HTERT RPE-1 (cell line): ENCODE measurements around the gene BGLAP.
"Not testable (repeated sequence)": the region's sequence is repeated elsewhere in the genome, so short reads cannot be mapped to it uniquely, and the experiment has no call there.

Experiments
- in situ Hi-C: fragments of 300-500 bp; cut with MboI; formaldehyde crosslinking; loops from 4 replicates; pipeline ENCODE4 v1.14.3; 2020; ENCODE audit warnings: low sequenced_read_pairs

BGLAP gene

DNA sequence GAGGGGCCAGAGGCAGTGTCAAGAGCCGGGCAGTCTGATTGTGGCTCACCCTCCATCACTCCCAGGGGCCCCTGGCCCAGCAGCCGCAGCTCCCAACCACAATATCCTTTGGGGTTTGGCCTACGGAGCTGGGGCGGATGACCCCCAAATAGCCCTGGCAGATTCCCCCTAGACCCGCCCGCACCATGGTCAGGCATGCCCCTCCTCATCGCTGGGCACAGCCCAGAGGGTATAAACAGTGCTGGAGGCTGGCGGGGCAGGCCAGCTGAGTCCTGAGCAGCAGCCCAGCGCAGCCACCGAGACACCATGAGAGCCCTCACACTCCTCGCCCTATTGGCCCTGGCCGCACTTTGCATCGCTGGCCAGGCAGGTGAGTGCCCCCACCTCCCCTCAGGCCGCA, at the start of gene BGLAP:
Gene BGLAP, plus strand, starts transcription at position 259 of the 400 bp plus-strand sequence. Its CDS starts 48 bp downstream, at position 307.
- in situ Hi-C loops: no loop called here

DNA sequence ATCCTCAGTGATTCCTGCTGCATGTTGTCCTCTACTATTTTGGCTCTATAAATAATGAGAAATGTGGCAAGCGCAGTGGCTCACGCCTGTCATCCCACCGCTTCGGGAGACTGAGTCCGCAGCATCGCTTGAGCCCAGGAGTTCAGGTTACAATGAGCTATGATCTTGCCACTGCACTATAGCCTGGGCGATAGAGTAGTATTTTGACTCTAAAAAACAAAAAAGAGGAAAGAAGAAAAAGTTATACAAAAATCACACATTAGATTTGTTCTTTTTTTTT, 48.8 kb upstream of the BGLAP start:
- in situ Hi-C loops: no loop called here

DNA sequence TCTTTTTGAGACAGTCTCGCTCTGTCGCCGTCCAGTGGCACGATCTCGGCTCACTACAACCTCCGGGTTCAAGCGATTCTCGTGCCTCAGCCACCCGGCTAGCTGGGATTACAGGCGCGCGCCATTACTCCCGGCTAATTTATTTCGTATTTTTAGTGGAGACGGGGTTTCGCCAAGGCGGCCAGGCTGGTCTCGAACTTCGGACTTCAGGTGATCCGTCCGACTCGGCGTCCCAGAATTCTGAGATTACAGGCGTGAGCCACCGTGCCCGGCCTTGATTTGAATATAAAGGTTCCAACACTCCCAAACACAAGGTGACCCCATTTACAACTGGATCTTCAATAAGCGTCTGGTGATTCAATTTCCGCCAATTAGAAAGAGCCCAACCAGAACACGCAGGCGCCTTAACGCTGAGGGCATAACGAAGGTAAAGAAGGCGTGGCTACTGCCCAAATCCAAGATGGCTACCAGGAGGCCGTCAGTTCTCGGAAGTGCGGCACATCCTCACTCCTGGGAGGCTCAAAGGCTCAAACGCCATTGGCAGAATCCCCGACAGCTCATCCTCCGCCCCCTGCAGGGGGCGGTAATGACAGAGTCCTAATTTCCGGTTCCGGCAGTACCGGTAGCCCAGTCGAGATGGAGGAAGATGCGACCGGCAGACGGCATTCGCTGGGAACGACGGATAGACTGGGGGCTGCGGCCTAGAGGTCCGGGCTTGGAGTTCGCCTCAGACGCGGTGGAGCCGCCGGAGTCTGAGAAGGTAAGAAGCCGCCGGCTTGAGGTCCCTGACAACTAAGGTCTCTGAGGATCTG, 48.3 kb upstream of the BGLAP start, which contains the start of gene SLC25A44:
Gene SLC25A44, plus strand, starts transcription at position 617 of the 812 bp plus-strand sequence. CDS start 5,744 bp downstream, outside the sequence.
- in situ Hi-C loops: no loop called here

DNA sequence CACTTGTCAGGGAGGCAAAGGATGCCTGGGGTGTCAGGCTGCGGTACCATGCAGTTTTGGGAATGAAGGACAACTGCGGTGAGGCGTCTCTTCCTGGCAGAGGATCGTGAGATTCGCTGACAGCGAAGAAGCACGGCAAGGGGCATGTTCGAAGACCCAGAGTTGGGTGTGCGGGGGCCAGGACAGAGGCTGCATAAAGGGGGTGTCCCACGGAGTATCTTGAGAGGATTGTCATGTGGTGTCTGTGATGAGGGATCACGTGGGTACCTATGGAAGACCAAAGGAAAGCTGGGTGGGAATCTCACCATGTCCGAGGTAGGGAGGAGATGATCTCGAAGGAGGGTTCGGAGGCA, 47.7 kb upstream of the BGLAP start:
- in situ Hi-C loops: no loop called here

DNA sequence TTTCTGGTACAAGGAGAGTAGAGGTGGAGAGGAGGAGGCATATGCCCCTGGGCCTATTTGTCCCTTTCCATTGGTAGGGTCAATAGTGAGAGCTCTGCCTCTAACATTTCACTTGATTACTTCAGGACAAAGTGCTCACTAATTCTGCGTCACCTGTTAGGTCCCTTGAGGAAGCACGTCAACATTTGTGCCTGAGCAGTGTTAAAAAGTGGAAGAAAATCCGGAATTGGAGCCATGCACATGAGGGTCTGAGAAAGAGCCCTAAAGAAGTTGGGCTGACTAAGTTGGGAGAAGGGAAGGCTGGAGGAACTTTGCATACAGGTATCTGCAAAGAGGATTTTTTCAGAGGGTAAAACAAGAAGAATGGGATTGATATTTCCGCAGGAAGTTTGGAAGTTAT, 46.1 kb upstream of the BGLAP start:
- in situ Hi-C loops: no loop called here

DNA sequence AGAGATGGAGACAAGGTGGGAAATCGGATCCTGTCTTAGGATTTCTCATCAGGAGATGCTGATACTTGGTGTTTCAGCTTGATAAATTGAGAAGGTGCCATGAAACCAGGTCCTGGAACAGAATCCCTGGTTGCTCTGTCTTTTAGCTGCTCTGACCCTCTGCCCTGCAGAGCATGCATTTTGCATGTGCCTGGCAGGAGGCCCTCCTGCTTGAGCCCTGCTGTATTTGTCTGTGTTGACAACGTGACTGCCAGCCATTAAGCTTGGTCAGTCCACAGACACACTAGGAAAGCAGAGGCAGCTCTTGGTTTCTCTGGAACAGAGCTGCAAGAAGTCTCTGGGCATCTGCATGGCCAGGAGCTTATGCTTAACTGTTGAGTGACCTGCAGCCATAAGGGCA, 45.5 kb upstream of the BGLAP start:
- in situ Hi-C loops: no loop called here

DNA sequence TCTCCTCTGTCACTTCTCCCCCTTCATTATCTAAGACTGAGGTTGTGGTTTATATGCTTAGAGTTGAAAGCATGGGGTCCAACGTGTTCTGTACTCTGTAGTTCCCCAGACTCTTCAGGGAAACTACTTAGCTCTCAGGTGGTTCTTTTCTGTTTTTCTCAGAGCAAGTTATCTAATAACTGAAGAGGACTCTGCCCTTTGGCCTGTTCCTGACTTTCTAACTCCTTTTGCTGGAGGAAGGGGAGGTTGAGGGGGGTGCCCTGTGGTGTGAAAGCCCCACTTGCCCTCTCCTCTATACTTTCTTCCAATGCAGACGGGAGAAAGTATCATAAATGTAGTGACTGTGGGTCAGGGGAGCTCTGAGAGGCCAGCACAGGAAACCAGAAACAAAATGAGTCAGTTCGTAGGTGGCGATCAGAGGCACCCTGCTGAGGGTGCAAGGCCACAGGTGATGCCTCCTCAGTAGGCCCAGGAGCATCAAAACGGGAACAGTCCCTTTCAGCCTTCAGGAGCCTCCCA, 43.1 kb upstream of the BGLAP start:
- in situ Hi-C loops: no loop called here

DNA sequence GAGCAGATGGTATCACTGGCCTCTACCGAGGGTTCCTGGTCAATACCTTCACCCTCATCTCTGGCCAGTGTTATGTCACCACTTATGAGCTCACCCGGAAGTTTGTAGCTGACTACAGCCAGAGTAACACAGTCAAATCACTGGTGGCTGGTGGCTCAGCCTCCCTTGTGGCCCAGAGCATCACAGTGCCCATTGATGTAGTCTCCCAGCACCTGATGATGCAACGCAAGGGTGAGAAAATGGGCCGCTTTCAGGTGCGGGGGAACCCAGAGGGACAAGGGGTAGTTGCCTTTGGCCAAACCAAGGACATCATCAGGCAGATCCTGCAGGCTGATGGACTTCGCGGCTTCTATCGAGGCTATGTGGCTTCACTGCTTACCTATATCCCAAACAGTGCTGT, 41.9 kb upstream of the BGLAP start:
- in situ Hi-C loops: no loop called here

DNA sequence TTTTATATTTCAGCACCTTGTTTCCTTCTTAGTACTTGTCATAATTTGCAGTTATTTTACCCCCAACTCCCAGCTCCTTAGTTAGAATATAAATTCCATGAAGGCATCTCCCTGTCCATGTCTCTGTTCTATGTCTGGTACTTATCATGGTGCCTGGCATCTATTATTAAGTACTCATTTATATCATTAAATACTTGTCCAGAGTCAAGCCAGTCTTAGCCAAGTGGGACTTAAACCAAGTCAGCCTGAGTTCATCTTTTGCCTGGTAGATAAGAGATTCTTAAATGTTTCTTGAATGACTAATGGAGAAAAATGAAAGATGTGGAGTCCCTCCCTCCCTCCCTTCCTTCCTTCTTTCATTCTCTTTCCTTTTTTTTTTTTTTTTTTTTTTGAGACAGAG, 38.7 kb upstream of the BGLAP start:
- in situ Hi-C loops: no loop called here

DNA sequence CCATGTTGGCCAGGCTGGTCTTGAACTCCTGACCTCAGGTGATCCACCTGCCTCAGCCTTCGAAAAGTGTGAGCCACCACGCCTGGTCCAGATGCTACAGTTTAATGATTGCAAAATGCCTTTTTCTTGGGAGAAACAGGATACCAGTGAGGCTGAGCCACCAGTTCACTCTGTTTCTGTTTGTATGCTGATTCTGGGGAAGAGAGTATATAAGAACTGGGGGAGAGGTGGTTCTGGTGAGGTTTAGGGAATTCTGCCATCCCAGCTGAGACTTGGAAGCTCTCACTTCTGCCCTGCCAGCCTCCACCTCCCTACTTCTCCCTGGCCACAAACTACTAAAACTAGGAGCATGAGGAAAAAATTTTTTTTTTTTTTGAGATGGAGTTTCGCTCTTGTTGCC, 37.3 kb upstream of the BGLAP start:
- in situ Hi-C loops: no loop called here

DNA sequence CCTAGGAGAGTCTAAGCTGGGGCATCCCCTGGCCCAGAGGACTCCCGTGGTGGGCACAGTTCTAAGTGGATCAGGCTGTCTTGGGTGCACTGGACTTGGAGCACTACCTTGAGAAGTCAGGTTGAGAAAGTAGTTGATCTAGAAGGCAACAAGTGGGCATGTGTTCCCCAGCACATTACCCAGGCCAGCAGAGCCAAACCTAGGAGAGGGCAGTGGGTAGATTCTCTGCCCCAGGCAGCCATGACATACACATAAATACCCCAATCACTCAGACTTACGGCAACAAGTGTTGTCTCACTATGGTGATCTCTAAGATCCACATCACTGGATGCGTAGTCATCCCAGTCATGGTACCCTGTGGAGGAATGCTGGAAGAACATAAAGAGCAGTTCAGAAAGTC, 30.7 kb upstream of the BGLAP start:
- in situ Hi-C loops: no loop called here

DNA sequence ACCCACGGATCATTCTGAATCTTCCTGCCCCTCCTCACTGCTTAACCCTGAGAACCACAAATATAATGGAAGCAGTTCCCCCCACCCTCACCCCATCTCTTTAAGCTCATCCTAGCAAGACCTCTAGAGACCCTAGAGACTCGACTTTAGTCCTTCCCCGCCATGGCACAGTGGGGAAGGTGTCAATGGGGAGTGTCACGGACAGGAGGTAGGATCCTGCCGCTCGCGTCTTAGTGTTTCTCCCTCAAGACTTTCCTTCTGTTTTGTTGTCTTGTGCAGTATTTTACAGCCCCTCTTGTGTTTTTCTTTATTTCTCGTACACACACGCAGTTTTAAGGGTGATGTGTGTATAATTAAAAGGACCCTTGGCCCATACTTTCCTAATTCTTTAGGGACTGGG, 29.9 kb upstream of the BGLAP start:
- in situ Hi-C loops: no loop called here

DNA sequence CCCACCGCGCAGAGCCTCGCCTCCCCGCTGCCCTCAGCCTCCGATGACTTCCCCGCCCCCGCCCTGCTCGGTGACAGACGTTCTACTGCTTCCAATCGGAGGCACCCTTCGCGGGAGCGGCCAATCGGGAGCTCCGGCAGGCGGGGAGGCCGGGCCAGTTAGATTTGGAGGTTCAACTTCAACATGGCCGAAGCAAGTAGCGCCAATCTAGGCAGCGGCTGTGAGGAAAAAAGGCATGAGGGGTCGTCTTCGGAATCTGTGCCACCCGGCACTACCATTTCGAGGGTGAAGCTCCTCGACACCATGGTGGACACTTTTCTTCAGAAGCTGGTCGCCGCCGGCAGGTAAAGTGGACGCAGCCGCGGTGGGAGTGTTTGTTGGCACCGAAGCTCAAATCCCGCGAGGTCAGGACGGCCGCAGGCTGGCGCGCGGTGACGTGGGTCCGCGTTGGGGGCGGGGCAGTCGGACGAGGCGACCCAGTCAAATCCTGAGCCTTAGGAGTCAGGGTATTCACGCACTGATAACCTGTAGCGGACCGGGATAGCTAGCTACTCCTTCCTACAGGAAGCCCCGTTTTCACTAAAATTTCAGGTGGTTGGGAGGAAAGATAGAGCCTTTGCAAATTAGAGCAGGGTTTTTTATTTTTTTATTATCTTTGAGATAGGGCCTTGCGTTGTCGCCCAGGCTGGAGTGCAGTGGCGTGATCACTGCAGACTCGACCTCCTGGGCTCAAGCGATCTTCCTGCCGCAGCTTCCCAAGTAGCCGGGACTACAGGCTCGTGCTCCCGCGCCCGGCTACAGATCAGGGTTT, 28.9 kb upstream of the BGLAP start, which contains the start of gene PMF1:
Gene PMF1, plus strand, starts transcription at position 175 of the 811 bp plus-strand sequence. Its CDS starts 9 bp downstream, at position 184.
- in situ Hi-C loops: no loop called here

DNA sequence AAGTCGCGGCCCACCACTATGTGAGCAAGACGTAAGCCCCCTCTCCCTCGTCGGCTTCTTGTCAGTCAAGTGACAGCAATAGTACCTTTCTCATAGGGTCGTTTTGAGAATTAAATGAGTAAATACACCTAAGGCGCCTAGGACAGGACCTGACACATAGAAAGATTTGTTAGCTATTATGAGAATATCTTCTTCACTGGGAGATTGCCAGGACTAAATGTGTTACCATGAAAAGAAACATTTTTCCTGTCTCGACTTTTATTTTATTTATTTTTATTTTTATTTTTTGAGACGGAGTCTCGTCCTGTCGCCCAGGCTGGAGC, 28.4 kb upstream of the BGLAP start:
- in situ Hi-C loops: no loop called here

DNA sequence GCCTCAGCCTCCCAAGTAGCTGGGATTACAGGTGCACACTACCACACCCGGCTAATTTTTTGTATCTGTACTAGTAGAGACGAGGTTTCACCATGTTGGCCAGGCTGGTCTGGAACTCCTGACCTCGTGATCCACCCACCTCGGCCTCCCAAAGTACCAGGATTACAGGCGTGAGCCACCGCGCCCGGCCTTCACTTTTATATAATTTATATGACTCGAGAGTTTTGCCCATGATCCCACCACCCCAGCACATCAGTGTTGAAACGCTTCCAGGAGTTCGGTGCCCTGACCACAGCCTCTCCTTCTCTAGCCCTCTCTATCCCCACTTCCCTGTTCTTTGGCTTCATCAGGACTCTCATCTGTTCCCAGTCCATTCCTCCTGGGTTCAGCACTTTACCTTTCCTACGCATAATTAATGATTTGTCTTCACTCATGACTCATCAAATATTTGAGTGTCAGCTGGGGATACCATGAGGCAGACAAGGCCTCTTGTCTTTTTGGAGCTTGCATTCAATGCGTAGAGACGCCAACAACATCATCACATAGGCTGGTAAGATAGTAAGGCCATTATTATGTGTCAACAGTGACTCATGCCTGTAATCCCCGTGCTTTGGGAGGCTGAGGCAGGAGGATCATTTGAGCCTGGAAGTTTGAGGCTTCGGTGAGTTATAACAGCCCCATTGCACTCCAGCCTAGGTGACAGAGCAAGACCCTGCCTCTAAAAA, 27.8 kb upstream of the BGLAP start:
- in situ Hi-C loops: no loop called here

DNA sequence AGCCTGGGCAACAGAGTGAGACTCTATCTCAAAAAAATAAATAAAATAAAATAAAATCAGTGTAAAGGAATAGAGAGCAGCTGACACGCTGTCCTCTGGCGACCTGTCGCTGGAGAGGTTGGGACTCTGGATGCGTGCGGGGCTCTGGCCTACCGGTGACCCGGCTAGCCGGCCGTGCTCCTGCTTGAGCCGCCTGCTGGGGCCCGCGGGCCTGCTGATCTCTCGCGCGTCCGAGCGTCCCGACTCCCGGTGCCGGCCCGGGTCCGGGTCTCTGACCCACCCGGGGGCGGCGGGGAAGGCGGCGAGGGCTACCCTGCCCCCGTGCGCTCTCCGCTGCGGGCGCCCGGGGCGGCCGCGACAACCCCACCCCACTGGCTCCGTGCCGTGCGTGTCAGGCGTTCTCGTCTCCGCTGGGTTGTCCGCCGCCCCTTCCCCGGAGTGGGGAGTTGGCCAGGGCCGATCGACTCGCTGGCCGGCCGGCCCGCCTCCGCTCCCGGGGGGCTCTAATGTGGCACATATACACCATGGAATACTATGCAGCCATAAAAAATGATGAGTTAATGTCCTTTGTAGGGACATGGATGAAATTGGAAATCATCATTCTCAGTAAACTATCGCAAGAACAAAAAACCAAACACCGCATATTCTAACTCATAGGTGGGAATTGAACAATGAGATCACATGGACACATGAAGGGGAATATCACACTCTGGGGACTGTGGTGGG, 25.5 kb upstream of the BGLAP start:
- in situ Hi-C loops: not testable (repeated sequence)

DNA sequence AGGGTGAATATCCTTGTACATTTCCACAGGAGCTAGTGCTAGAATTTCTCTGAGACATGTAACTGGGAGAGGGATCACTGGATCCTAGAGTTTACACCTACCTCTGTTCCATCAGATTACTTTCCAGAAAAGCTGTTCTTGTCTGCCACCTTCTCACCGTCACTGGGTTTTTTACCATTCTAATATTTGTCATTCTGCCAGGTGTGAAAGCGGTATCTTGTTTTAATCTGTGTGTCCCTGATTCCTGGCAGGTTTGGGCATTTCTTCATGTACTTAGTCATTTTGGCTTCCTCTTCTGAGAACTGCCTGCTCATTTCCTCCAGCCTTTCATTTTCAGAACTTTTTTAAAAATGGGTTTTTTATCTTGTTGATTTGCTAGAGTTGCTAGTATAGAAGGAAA, 24.1 kb upstream of the BGLAP start:
- in situ Hi-C loops: no loop called here

DNA sequence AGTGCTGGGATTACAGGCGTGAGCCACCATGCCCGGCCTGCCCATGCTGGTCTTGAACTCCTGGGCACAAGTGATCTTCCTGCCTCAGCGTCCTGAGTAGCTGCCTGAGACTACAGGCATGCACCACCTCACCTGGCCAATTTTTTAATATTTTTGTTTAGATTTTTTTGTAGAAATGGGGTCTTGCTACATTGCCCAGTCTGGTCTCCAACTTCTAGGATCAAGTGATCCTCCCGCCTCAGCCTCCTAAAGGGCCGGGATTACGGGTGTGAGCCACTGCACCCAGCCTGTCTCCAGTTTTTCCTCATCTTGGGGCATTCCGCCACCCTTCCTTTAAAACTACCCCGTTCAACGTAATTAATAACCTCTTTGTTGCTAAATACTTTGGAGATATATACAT, 21.8 kb upstream of the BGLAP start:
- in situ Hi-C loops: no loop called here

DNA sequence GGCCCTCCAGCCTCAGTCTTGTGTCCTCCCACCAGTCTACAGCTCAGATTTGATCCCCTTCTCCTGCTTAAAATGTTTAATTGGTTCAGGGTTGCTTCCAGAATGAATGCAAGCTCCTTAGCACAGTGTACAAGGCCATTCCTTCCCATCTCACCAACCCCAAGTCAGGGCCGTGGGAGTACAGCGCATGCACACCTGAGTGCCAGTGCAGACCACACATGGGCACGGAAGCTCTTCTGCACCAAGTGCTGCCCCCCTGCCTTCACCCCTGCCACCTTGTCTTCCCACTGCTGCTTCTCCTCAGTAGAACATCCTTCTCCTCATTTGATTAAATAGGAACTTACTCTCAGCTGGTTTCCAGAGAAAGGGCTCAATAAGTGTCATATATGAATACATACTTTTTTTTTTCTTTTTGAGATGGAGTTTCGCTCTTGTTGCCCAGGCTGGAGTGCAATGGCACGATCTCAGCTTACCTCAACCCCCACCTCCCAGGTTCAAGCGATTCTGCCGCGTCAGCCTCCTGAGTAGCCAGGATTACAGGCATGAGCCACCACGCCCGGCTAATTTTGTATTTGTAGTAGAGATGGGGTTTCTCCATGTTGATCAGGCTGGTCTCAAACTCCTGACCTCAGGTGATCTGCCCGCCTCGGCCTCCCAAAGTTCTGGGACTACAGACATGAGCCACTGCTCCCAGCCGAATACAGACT, 19.8 kb upstream of the BGLAP start:
- in situ Hi-C loops: no loop called here

DNA sequence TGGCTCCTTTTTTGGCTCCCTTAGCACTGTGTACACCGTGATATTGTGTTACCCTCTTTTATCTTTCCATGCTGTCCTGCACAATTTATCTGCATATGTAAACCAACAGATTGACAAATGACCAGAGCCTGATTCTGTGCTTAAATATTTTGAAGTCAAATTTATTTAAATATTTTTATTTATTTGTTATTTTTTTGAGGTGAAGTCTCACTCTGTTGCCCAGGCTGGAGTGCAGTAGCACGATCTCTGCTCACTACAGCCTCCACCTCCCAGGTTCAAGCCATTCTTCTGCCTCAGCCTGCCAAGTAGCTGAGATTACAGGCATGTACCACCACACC, 16.3 kb upstream of the BGLAP start:
- in situ Hi-C loops: no loop called here
